SK-N-SH treated with all-trans-retinoic acid at 6 μM for 48 hours (cell line): ENCODE measurements around the gene RTN4RL1.

Experiments used
- ATAC-seq: fragments of 200-7000 bp; cut with Tn5 transposase; 3 replicates; pipeline ENCODE4 v1.9.1; 2020; ENCODE audit warnings: mild to moderate bottlenecking, moderate library complexity
- ARNTL ChIP-seq: fragments of 450-650 bp; formaldehyde crosslinking; IDR thresholded peaks from 2 replicates; pipeline ENCODE4 v1.5.0; 2020; ENCODE audit warnings: low read depth, mild to moderate bottlenecking, moderate library complexity, borderline replicate concordance
- CSDC2 ChIP-seq: fragments of 250-450 bp; sonication (Bioruptor Pico); IDR thresholded peaks from 2 replicates; pipeline ENCODE4 v1.5.0; 2020; ENCODE audit warnings: mild to moderate bottlenecking, moderate library complexity
- ESRRG ChIP-seq: fragments of 250-450 bp; sonication (Bioruptor Pico); IDR thresholded peaks from 2 replicates; pipeline ENCODE4 v1.6.1; 2021; ENCODE audit warnings: mild to moderate bottlenecking
- GLIS3 ChIP-seq: fragments of 250-450 bp; sonication (Bioruptor Pico); IDR thresholded peaks from 2 replicates; pipeline ENCODE4 v1.5.0; 2020; ENCODE audit warnings: mild to moderate bottlenecking, moderate library complexity
- ISL1 ChIP-seq: fragments of 250-450 bp; sonication (Bioruptor Pico); IDR thresholded peaks from 2 replicates; pipeline ENCODE4 v2.1.2; 2022; ENCODE audit warnings: mild to moderate bottlenecking, moderate library complexity
- OSR1 ChIP-seq: fragments of 250-450 bp; sonication (Bioruptor Pico); IDR thresholded peaks from 2 replicates; pipeline ENCODE4 v1.8.0; 2022; ENCODE audit warnings: moderate library complexity, mild to moderate bottlenecking, inconsistent platforms
- RARB ChIP-seq: fragments of 250-450 bp; sonication (Bioruptor Pico); IDR thresholded peaks from 2 replicates; pipeline ENCODE4 v1.8.0; 2021; ENCODE audit warnings: mild to moderate bottlenecking, moderate library complexity
- SNAI2 ChIP-seq: fragments of 250-450 bp; sonication (Bioruptor Pico); IDR thresholded peaks from 2 replicates; pipeline ENCODE4 v1.5.0; 2020; ENCODE audit warnings: mild to moderate bottlenecking, moderate library complexity
- TCF4 ChIP-seq: fragments of 250-450 bp; sonication (Bioruptor Pico); IDR thresholded peaks from 2 replicates; pipeline ENCODE4 v1.8.0; 2021; ENCODE audit warnings: mild to moderate bottlenecking, moderate library complexity, borderline replicate concordance
- TOX ChIP-seq: fragments of 250-450 bp; sonication (Bioruptor Pico); IDR thresholded peaks from 2 replicates; pipeline ENCODE4 v1.8.0; 2021; ENCODE audit warnings: mild to moderate bottlenecking, moderate library complexity, borderline replicate concordance
- ZC3H10 ChIP-seq: fragments of 250-450 bp; sonication (Bioruptor Pico); IDR thresholded peaks from 2 replicates; pipeline ENCODE4 v1.5.1; 2021; ENCODE audit warnings: mild to moderate bottlenecking, moderate library complexity
- ZFP3 ChIP-seq: fragments of 250-450 bp; sonication (Bioruptor Pico); IDR thresholded peaks from 2 replicates; pipeline ENCODE4 v1.5.0; 2020; ENCODE audit warnings: mild to moderate bottlenecking, moderate library complexity
- ZFP30 ChIP-seq: fragments of 450-650 bp; formaldehyde crosslinking; IDR thresholded peaks from 2 replicates; pipeline ENCODE4 v1.5.0; 2022; ENCODE audit warnings: mild to moderate bottlenecking, moderate library complexity
- ZNF565 ChIP-seq: fragments of 450-650 bp; formaldehyde crosslinking; conservative IDR thresholded peaks from 2 replicates; pipeline ENCODE4 v1.5.0; 2020; ENCODE audit warnings: low read depth, mild to moderate bottlenecking, moderate library complexity
- ZNF70 ChIP-seq: fragments of 450-650 bp; formaldehyde crosslinking; IDR thresholded peaks from 2 replicates; pipeline ENCODE4 v1.5.0; 2020; ENCODE audit warnings: mild to moderate bottlenecking, moderate library complexity
- ZNF8 ChIP-seq: fragments of 450-650 bp; formaldehyde crosslinking; IDR thresholded peaks from 2 replicates; pipeline ENCODE4 v1.5.0; 2020; ENCODE audit warnings: mild to moderate bottlenecking, moderate library complexity
- TF ChIP-seq, protein P1 (sequence below): fragments of 250-450 bp; sonication (Bioruptor Pico); IDR thresholded peaks from 2 replicates; pipeline ENCODE4 v1.8.0; 2020; ENCODE audit warnings: mild to moderate bottlenecking, moderate library complexity, borderline replicate concordance
- TF ChIP-seq, protein P2 (sequence below): fragments of 250-450 bp; sonication (Bioruptor Pico); IDR thresholded peaks from 2 replicates; pipeline ENCODE4 v1.5.1; 2021; ENCODE audit warnings: mild to moderate bottlenecking, moderate library complexity
- TF ChIP-seq, protein P3 (sequence below): fragments of 250-450 bp; sonication (Bioruptor Pico); IDR thresholded peaks from 2 replicates; pipeline ENCODE4 v1.8.0; 2021; ENCODE audit warnings: low read depth, mild to moderate bottlenecking, moderate library complexity, borderline replicate concordance
- TF ChIP-seq, protein P4 (sequence below): fragments of 250-450 bp; sonication (Bioruptor Pico); IDR thresholded peaks from 2 replicates; pipeline ENCODE4 v1.5.1; 2020; ENCODE audit warnings: low read depth, mild to moderate bottlenecking, moderate library complexity
- TF ChIP-seq, protein P5 (sequence below): fragments of 250-450 bp; sonication (Bioruptor Pico); IDR thresholded peaks from 2 replicates; pipeline ENCODE4 v1.5.0; 2020; ENCODE audit warnings: mild to moderate bottlenecking, moderate library complexity

The RTN4RL1 gene

DNA sequence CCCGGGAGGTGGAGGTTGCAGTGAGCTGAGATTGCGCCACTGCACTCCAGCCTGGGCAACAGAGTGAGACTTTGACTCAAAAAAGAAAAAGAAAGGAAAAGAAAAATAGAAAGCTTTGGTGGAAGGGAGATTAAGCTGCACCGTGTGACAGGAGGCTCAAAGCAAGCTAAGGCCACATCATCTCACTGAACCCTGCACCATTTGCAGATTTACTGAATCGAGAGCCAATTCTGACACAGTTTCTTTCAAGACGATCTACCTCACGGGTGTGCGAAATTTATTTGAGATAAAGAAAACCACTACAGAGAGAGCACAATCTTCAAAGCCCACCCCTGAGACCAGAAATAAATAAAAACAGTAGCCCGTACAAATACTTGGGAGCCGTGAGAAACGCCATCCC lies 49.6 kb downstream of the RTN4RL1 start:
- no peak for ATAC-seq
- TF ChIP-seq TOX (CRISPR knock-in tag) (no peak), SNAI2 (no peak), ESRRG (no peak), ZFP3 (CRISPR knock-in tag) (no peak), ZNF70 (CRISPR knock-in tag) (no peak), ARNTL (CRISPR knock-in tag) (no peak), GLIS3 (CRISPR knock-in tag) (no peak), OSR1 (CRISPR knock-in tag) (no peak), ZFP30 (no peak), ZNF8 (CRISPR knock-in tag) (no peak), RARB (CRISPR knock-in tag) (no peak), TCF4 (CRISPR knock-in tag) (no peak), ISL1 (CRISPR knock-in tag) (no peak), ZNF565 (CRISPR knock-in tag) (no peak), ZC3H10 (CRISPR knock-in tag) (no peak)
- TF ChIP-seq, protein P1, sequence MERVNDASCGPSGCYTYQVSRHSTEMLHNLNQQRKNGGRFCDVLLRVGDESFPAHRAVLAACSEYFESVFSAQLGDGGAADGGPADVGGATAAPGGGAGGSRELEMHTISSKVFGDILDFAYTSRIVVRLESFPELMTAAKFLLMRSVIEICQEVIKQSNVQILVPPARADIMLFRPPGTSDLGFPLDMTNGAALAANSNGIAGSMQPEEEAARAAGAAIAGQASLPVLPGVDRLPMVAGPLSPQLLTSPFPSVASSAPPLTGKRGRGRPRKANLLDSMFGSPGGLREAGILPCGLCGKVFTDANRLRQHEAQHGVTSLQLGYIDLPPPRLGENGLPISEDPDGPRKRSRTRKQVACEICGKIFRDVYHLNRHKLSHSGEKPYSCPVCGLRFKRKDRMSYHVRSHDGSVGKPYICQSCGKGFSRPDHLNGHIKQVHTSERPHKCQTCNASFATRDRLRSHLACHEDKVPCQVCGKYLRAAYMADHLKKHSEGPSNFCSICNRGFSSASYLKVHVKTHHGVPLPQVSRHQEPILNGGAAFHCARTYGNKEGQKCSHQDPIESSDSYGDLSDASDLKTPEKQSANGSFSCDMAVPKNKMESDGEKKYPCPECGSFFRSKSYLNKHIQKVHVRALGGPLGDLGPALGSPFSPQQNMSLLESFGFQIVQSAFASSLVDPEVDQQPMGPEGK (CRISPR knock-in tag): no peak
- TF ChIP-seq, protein P2, sequence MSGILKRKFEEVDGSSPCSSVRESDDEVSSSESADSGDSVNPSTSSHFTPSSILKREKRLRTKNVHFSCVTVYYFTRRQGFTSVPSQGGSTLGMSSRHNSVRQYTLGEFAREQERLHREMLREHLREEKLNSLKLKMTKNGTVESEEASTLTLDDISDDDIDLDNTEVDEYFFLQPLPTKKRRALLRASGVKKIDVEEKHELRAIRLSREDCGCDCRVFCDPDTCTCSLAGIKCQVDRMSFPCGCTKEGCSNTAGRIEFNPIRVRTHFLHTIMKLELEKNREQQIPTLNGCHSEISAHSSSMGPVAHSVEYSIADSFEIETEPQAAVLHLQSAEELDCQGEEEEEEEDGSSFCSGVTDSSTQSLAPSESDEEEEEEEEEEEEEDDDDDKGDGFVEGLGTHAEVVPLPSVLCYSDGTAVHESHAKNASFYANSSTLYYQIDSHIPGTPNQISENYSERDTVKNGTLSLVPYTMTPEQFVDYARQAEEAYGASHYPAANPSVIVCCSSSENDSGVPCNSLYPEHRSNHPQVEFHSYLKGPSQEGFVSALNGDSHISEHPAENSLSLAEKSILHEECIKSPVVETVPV (CRISPR knock-in tag): no peak
- TF ChIP-seq, protein P3, sequence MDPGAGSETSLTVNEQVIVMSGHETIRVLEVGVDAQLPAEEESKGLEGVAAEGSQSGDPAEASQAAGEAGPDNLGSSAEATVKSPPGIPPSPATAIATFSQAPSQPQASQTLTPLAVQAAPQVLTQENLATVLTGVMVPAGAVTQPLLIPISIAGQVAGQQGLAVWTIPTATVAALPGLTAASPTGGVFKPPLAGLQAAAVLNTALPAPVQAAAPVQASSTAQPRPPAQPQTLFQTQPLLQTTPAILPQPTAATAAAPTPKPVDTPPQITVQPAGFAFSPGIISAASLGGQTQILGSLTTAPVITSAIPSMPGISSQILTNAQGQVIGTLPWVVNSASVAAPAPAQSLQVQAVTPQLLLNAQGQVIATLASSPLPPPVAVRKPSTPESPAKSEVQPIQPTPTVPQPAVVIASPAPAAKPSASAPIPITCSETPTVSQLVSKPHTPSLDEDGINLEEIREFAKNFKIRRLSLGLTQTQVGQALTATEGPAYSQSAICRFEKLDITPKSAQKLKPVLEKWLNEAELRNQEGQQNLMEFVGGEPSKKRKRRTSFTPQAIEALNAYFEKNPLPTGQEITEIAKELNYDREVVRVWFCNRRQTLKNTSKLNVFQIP: no peak

DNA sequence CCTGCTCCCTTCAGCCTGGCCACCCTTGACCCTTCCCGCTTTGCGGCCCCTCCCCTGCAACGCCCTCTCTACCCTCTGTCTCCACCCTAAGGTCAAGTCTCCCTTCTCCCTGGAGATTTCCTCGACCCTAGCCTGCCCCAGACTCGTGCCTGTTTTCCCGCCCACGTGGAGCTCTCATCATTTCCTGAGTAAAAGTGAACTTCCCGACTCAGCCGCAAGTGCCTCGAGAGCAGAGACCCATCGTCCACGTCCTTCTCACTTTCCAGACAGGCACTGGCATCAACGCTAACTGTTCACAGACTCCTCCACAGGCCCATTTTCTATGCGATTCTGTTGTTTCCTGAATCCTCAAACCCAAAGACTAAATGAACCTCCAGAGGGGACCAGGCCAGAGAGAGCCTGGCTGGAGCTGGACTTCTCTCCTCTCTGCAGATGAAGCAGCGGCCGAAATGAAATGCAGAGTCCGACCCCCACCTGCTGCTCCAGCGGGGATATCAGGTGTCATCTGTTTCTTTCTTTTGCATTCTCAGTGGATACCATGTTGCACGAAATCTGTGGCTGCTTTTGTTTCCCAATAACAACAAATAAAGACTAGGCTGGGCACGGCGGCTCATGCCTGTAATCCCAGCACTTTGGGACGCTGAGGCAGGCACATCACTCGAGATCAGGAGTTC lies 52.5 kb downstream of the RTN4RL1 start:
- no peak for TF ChIP-seq ZNF565 (CRISPR knock-in tag)
- no peak for TF ChIP-seq ARNTL (CRISPR knock-in tag)
- TF ChIP-seq, protein P4, sequence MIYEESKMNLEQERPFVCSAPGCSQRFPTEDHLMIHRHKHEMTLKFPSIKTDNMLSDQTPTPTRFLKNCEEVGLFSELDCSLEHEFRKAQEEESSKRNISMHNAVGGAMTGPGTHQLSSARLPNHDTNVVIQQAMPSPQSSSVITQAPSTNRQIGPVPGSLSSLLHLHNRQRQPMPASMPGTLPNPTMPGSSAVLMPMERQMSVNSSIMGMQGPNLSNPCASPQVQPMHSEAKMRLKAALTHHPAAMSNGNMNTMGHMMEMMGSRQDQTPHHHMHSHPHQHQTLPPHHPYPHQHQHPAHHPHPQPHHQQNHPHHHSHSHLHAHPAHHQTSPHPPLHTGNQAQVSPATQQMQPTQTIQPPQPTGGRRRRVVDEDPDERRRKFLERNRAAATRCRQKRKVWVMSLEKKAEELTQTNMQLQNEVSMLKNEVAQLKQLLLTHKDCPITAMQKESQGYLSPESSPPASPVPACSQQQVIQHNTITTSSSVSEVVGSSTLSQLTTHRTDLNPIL (CRISPR knock-in tag): no peak
- no peak for TF ChIP-seq ZFP30
- TF ChIP-seq, protein P2 (CRISPR knock-in tag): no peak
- TF ChIP-seq ZFP3 (CRISPR knock-in tag): no peak
- TF ChIP-seq CSDC2 (CRISPR knock-in tag): no peak
- TF ChIP-seq ISL1 (CRISPR knock-in tag): no peak
- no peak for TF ChIP-seq GLIS3 (CRISPR knock-in tag)
- no peak for TF ChIP-seq TOX (CRISPR knock-in tag)
- TF ChIP-seq ESRRG: no peak
- TF ChIP-seq, protein P1 (CRISPR knock-in tag): no peak
- no peak for TF ChIP-seq OSR1 (CRISPR knock-in tag)
- TF ChIP-seq, protein P5, sequence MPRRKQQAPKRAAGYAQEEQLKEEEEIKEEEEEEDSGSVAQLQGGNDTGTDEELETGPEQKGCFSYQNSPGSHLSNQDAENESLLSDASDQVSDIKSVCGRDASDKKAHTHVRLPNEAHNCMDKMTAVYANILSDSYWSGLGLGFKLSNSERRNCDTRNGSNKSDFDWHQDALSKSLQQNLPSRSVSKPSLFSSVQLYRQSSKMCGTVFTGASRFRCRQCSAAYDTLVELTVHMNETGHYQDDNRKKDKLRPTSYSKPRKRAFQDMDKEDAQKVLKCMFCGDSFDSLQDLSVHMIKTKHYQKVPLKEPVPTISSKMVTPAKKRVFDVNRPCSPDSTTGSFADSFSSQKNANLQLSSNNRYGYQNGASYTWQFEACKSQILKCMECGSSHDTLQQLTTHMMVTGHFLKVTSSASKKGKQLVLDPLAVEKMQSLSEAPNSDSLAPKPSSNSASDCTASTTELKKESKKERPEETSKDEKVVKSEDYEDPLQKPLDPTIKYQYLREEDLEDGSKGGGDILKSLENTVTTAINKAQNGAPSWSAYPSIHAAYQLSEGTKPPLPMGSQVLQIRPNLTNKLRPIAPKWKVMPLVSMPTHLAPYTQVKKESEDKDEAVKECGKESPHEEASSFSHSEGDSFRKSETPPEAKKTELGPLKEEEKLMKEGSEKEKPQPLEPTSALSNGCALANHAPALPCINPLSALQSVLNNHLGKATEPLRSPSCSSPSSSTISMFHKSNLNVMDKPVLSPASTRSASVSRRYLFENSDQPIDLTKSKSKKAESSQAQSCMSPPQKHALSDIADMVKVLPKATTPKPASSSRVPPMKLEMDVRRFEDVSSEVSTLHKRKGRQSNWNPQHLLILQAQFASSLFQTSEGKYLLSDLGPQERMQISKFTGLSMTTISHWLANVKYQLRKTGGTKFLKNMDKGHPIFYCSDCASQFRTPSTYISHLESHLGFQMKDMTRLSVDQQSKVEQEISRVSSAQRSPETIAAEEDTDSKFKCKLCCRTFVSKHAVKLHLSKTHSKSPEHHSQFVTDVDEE (CRISPR knock-in tag): no peak
- TF ChIP-seq RARB (CRISPR knock-in tag): no peak
- no peak for TF ChIP-seq ZNF70 (CRISPR knock-in tag)
- no peak for ATAC-seq
